ENCODE measurements around the gene GAS7. TPM values are rescaled to one million over a fixed set of nuclear protein-coding genes. Genes with fewer than 3 reads are reported as not detected.

GAS7 gene
- total and polyA plus RNA-seq, 10 of the 15 experiments (the other 5 are each of a cell fraction or from before 2014, with no cell fraction given), result 2.3 to 53.4 (median 24.0) TPM

GRCh38 chr17:9926150-9926804, 272.1 kb downstream of the GAS7 start:
- ChIA-PET CTCF (interaction anchor here (1.2 to 6.2 kb wide), 5 partner anchors 11 to 693 kb away, joined by 3 to 63 read pairs (median 4); no protein-coding TSS in a partner anchor), RAD21 (ENCODE audit: unreplicated experiment) (interaction anchor here (0.7 to 2.4 kb wide), 2 partner anchors 301 to 689 kb away, joined by 3 to 11 read pairs; no protein-coding TSS in a partner anchor), POLR2A (no interaction called here), SMC1A (ENCODE audit: uncharacterized antibody, unreplicated experiment) (interaction anchor here (1.4 kb wide), 1 partner anchor 301 kb away, joined by 3 read pairs; no protein-coding TSS in a partner anchor)
- H3K27me3 ChIP-seq (replicated peaks in 1 of 2; ENCODE audit: control insufficient read depth in 2 of 2, insufficient read depth in 2 of 2, low read length in 1 of 2), result no peaks in the 10 kb centered on the region; a peak in 1 of 4 replicates
- H3K9me3 ChIP-seq (replicated peaks; ENCODE audit: control insufficient read depth, insufficient read depth, low read length), result no peaks in the 10 kb centered on the region
- TF ChIP-seq E2F4 (IDR thresholded peaks at IDR 0.05; ENCODE audit: low read depth, low read length) (no peak), HCFC1 (IDR thresholded peaks at IDR 0.05; ENCODE audit: low read length) (no peak), RB1 (IDR thresholded peaks at IDR 0.05; ENCODE audit: borderline replicate concordance) (no peak), TAF1 (IDR thresholded peaks at IDR 0.05; ENCODE audit: borderline replicate concordance, low read depth, low read length) (no peak), ZBTB11 (CRISPR knock-in tag; IDR thresholded peaks at IDR 0.05) (no peak)
- TF ChIP-seq, protein P1, sequence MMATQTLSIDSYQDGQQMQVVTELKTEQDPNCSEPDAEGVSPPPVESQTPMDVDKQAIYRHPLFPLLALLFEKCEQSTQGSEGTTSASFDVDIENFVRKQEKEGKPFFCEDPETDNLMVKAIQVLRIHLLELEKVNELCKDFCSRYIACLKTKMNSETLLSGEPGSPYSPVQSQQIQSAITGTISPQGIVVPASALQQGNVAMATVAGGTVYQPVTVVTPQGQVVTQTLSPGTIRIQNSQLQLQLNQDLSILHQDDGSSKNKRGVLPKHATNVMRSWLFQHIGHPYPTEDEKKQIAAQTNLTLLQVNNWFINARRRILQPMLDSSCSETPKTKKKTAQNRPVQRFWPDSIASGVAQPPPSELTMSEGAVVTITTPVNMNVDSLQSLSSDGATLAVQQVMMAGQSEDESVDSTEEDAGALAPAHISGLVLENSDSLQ (IDR thresholded peaks at IDR 0.05), result no peak
- H3K27ac ChIP-seq (ENCODE audit: control insufficient read depth, insufficient read depth), result no peak overlapping the region
- in situ Hi-C loops (cut with MboI) (no loop called here), intact Hi-C loops (cut with micrococcal nuclease; ENCODE audit: unreplicated experiment) (loop anchor here (10.0 kb wide), 1 partner anchor 369 kb away; no protein-coding TSS in a partner anchor)
- H3K4me2 ChIP-seq (ENCODE audit: control insufficient read depth, insufficient read depth), result no peak overlapping the region
- DNase-seq (ENCODE audit: low read depth, low spot score), result no peak
- no peaks in the 10 kb centered on the region for H3K79me2 ChIP-seq (ENCODE audit: control insufficient read depth, insufficient read depth, low read length)
- BruUV-seq (replicated peaks), result no TSS peak
- no peak for FAIRE-seq
- no peaks in the 10 kb centered on the region for H3K4me1 ChIP-seq (ENCODE audit: control insufficient read depth, insufficient read depth, low read length)
- H3K9ac ChIP-seq (ENCODE audit: control insufficient read depth, insufficient read depth, low read length), result no peak overlapping the region
- no peak overlapping the region for H2AFZ ChIP-seq (ENCODE audit: control insufficient read depth, low read depth, low read length)
- 51% methylated on average over 21 of the region's 21 CpGs for WGBS (ENCODE audit: insufficient coverage, insufficient replicate concordance, low lambda C conversion rate, missing lambda C conversion rate)
- H4K20me1 ChIP-seq (ENCODE audit: control insufficient read depth, insufficient read depth), result no peaks in the 10 kb centered on the region
- H3K4me3 ChIP-seq, result no peak overlapping the region
- ATAC-seq, result no peak
- H3K36me3 ChIP-seq (ENCODE audit: control insufficient read depth in 2 of 2, insufficient read depth in 2 of 2, low read length in 1 of 2), result no peaks in the 10 kb centered on the region
